ENCODE measurements around the gene GHSR. TPM values are rescaled to one million over a fixed set of nuclear protein-coding genes. Genes with fewer than 3 reads are reported as not detected.
A peak's percentile ranks its signal among the peaks of the same experiment; 100 is the strongest.

Gene GHSR
- total RNA-seq, 2 donors from 2014 or later: not detected

DNA sequence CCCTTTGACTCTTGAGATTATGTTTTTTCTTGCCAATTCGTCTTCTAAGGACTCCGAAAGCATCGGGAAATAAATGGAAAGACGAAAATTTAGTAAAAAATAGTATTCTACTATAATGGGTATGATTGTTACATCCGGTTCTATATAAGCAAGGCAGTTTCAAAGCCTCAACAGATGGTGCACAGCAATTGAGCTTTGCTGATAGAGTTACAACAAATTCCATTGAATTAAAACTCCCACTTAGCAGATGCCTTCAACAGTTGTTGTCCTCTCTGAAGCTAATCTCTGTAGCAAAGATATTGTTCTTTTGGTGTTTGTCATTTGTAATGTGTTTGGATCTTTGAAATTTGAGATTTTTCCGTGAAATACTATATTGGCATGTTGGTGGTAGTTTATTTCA, 16.1 kb upstream of the GHSR start:
- no peaks in the 10 kb centered on the region for H3K27me3 ChIP-seq (replicated peaks; ENCODE audit: insufficient read depth)
- no peaks in the 10 kb centered on the region for H3K4me1 ChIP-seq (ENCODE audit: control insufficient read depth in 1 of 2, low read depth in 2 of 2)
- ATAC-seq (ENCODE audit: insufficient number of reproducible peaks, low FRiP score, low read depth): no peak
- no peak overlapping the region for H3K4me3 ChIP-seq
- H3K36me3 ChIP-seq: no peaks in the 10 kb centered on the region
- DNase-seq (ENCODE audit: low spot score): no peak
- TF ChIP-seq, protein P1, sequence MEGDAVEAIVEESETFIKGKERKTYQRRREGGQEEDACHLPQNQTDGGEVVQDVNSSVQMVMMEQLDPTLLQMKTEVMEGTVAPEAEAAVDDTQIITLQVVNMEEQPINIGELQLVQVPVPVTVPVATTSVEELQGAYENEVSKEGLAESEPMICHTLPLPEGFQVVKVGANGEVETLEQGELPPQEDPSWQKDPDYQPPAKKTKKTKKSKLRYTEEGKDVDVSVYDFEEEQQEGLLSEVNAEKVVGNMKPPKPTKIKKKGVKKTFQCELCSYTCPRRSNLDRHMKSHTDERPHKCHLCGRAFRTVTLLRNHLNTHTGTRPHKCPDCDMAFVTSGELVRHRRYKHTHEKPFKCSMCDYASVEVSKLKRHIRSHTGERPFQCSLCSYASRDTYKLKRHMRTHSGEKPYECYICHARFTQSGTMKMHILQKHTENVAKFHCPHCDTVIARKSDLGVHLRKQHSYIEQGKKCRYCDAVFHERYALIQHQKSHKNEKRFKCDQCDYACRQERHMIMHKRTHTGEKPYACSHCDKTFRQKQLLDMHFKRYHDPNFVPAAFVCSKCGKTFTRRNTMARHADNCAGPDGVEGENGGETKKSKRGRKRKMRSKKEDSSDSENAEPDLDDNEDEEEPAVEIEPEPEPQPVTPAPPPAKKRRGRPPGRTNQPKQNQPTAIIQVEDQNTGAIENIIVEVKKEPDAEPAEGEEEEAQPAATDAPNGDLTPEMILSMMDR (IDR thresholded peaks at IDR 0.05): no peak
- H3K9me3 ChIP-seq: no peaks in the 10 kb centered on the region
- no peak overlapping the region for H3K27ac ChIP-seq

DNA sequence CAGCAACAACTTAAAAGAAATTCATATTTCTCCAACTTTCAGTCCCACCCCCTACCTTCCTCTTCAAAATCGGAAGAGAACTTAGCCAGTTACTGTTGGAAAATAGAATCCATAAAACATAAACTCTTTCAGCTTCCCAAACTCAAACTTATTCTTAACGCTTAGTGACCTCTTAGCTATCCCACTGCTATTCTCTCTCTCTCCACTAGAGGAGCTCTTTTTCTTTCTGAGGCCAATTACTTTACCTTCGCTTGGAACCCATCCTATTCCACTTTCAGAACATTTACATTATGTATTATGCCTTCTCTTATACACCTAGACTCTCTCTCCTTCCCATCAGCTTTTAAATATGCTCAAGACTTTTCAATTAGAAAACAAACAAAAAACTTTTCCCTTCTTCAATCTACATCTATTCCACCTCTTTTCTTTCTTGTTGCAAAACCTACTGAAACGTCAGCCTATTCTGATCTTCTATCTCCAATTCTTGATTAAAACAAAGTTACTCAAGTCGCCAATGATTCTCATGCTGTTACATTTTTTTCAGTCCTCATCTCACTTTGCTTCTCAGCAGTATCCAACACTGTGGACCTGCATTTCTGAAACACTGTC, 13.4 kb upstream of the GHSR start:
- H3K27me3 ChIP-seq (replicated peaks; ENCODE audit: insufficient read depth): no peaks in the 10 kb centered on the region
- no peak overlapping the region for H3K27ac ChIP-seq
- TF ChIP-seq, protein P1 (IDR thresholded peaks at IDR 0.05): peak; percentile 65
- DNase-seq (ENCODE audit: low spot score): no peak
- no peak for ATAC-seq (ENCODE audit: insufficient number of reproducible peaks, low FRiP score, low read depth)
- H3K36me3 ChIP-seq: no peaks in the 10 kb centered on the region
- no peak overlapping the region for H3K4me3 ChIP-seq
- no peaks in the 10 kb centered on the region for H3K9me3 ChIP-seq
- no peaks in the 10 kb centered on the region for H3K4me1 ChIP-seq (ENCODE audit: control insufficient read depth in 1 of 2, low read depth in 2 of 2)

DNA sequence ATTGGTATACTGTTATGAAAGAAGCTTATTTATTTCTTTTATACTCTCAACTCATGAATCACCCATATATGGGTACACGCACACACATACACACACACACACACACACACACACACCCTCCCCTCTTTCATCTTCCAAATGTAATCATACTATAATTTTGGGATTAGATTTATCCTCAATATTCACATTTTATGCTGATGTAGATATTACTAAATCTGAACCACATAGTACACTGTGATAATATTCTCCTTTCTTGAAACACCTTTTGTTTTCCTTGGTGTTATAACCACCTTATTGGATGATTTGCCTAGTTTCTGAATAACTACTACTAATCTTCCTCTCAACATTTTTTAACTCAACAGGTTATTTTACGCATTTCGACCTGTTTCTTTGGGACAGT, 8.1 kb upstream of the GHSR start:
- Histone ChIP-seq H3K4me1 (ENCODE audit: control insufficient read depth in 1 of 2, low read depth in 2 of 2) (no peaks in the 10 kb centered on the region), H3K27ac (no peak overlapping the region), H3K36me3 (no peaks in the 10 kb centered on the region), H3K27me3 (replicated peaks; ENCODE audit: insufficient read depth) (no peaks in the 10 kb centered on the region), H3K9me3 (no peaks in the 10 kb centered on the region), H3K4me3 (no peak overlapping the region)
- no peak for DNase-seq (ENCODE audit: low spot score)
- ATAC-seq (ENCODE audit: insufficient number of reproducible peaks, low FRiP score, low read depth): no peak
- TF ChIP-seq, protein P1 (IDR thresholded peaks at IDR 0.05): no peak

DNA sequence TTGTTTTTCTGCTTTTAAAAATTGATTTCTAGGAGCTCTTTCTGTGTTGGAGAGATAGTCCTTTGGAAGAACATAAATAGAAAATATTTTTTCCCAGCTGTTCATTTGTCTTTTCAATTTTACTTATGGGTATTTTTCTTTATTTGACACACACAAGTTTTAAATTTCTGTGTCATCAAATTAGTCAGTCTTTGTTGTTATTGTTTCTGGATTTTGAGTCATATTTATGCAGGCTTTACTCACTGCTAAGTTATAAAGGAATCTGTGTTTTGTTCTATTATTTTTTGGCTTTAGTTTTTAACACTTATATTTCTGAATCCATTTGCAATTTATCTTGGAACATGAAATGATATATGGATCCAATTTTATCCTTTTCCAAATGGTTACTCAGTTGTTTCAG, 5.9 kb upstream of the GHSR start:
- no peaks in the 10 kb centered on the region for H3K27me3 ChIP-seq (replicated peaks; ENCODE audit: insufficient read depth)
- TF ChIP-seq, protein P1 (IDR thresholded peaks at IDR 0.05): no peak
- no peaks in the 10 kb centered on the region for H3K9me3 ChIP-seq
- ATAC-seq (ENCODE audit: insufficient number of reproducible peaks, low FRiP score, low read depth) (no peak), DNase-seq (ENCODE audit: low spot score) (no peak)
- H3K4me1 ChIP-seq (ENCODE audit: control insufficient read depth in 1 of 2, low read depth in 2 of 2): no peaks in the 10 kb centered on the region
- no peak overlapping the region for H3K27ac ChIP-seq
- H3K4me3 ChIP-seq: no peak overlapping the region
- H3K36me3 ChIP-seq: no peaks in the 10 kb centered on the region

DNA sequence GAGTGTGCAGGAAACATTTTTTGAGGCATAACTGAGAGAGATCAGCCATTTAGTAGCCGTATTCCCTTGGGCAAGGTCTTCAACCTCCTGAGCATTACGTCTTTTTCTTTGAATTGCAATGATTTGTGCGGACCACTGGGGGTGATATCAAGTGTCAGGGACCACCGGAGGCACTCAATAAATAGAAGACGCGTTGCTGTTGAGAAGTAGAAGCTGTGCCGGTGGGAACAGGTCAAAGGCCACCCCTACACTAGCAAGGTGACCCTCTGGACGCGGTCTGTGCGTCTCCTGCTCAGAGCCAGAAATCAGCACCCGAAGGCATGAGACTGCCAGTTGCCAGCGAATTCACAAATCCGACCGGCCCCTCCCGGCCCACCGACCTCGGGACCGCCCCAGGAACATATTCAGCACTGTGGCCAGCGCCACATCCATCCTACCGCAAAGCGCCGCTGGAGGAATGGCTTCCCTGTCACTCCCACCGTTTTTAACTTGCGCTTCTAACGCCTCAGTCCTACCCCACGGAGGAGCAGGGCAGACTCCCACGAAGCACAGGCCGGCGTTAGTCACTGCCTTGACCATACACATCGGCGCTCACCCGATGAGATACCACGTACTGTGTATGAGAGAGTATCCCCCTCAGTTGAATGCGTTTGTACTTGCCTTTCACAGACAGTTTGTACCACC, 1.4 kb upstream of the GHSR start:
- Histone ChIP-seq H3K4me3 (no peak overlapping the region), H3K4me1 (ENCODE audit: control insufficient read depth in 1 of 2, low read depth in 2 of 2) (peaks cover 0 to 16% of the 10 kb centered on the region in 2 donors), H3K27me3 (replicated peaks; ENCODE audit: insufficient read depth) (no peaks in the 10 kb centered on the region), H3K36me3 (no peaks in the 10 kb centered on the region), H3K27ac (no peak overlapping the region), H3K9me3 (no peaks in the 10 kb centered on the region)
- ATAC-seq (ENCODE audit: insufficient number of reproducible peaks, low FRiP score, low read depth) (peak; percentile 20), DNase-seq (ENCODE audit: low spot score) (no peak)
- TF ChIP-seq, protein P1 (IDR thresholded peaks at IDR 0.05): no peak

All from thoracic aorta (tissue), 2 donors.